ENCODE data around the gene ZG16. TPM values are rescaled to one million over a fixed set of nuclear protein-coding genes. Genes with fewer than 3 reads are reported as not detected.
"Not testable (repeated sequence)": the region's sequence is repeated elsewhere in the genome, so short reads cannot be mapped to it uniquely, and the experiment has no call there.

The ZG16 gene
- under 1 TPM in 2 of 3 donors, not detected in 1; 0.03 to 0.05 TPM for polyA plus RNA-seq (ENCODE audit: insufficient read length in 3 of 3)
- long read RNA-seq, donor 1, result 0 reads
- long read RNA-seq, donor 2, result 0 reads
- long read RNA-seq, donor 3, result 0 reads
- long read RNA-seq, donor 4, result 0 reads
- long read RNA-seq, donor 5, result 0 reads
- long read RNA-seq, donor 6, result 0 reads
- long read RNA-seq, donor 7, result 0 reads
- long read RNA-seq, donor 8, result 0 reads
- long read RNA-seq, donor 9, result 0 reads
- long read RNA-seq, donor 10, result 0 reads
- long read RNA-seq, donor 11, result 0 reads
- long read RNA-seq, donor 12, result 0 reads
- long read RNA-seq, donor 13, result 0 reads
- long read RNA-seq, donor 14, result 0 reads
- long read RNA-seq, donor 15, result 0 reads
- long read RNA-seq, donor 16, result 0 reads

- DNase-seq, result no peak
Observed at GRCh38 chr16:29777576-29778350, at the start of gene ZG16. ZG16 (plus strand) TSS chr16:29778256; CDS start chr16:29779267, 1,011 bp downstream.

GRCh38 chr16:29729116-29729521, 48.9 kb upstream of the ZG16 start:
- DNase-seq, result peak; percentile 22

GRCh38 chr16:29730649-29731048, 47.4 kb upstream of the ZG16 start:
- no peak for DNase-seq

- DNase-seq, result not testable (repeated sequence)
Observed at GRCh38 chr16:29731768-29732601, 46.1 kb upstream of the ZG16 start.

- DNase-seq, result no peak
Observed at GRCh38 chr16:29734786-29735185, 43.3 kb upstream of the ZG16 start.

- no peak for DNase-seq
Observed at GRCh38 chr16:29736112-29736511, 41.9 kb upstream of the ZG16 start.

GRCh38 chr16:29736764-29737163, 41.3 kb upstream of the ZG16 start:
- DNase-seq, result no peak

GRCh38 chr16:29737713-29738112, 40.3 kb upstream of the ZG16 start:
- DNase-seq, result no peak

- DNase-seq, result no peak
Observed at GRCh38 chr16:29738514-29738913, 39.5 kb upstream of the ZG16 start.

GRCh38 chr16:29739927-29740629, 38.0 kb upstream of the ZG16 start:
- not testable (repeated sequence) for DNase-seq

- not testable (repeated sequence) for DNase-seq
Observed at GRCh38 chr16:29740630-29741015, 37.4 kb upstream of the ZG16 start.

- DNase-seq, result no peak
Observed at GRCh38 chr16:29742683-29743275, 35.3 kb upstream of the ZG16 start.

- no peak for DNase-seq
Observed at GRCh38 chr16:29743475-29743826, 34.6 kb upstream of the ZG16 start.

- DNase-seq, result no peak
Observed at GRCh38 chr16:29743827-29744531, 34.1 kb upstream of the ZG16 start.

GRCh38 chr16:29744541-29745101, 33.4 kb upstream of the ZG16 start:
- no peak for DNase-seq

- no peak for DNase-seq
Observed at GRCh38 chr16:29745121-29745852, 32.8 kb upstream of the ZG16 start.

- no peak for DNase-seq
Observed at GRCh38 chr16:29745853-29746345, 32.2 kb upstream of the ZG16 start, which contains the start of gene C16orf54. C16orf54 (minus strand) TSS chr16:29745990; CDS start chr16:29744951, 1,039 bp downstream.

- DNase-seq, result not testable (repeated sequence)
Observed at GRCh38 chr16:29746518-29746917, 31.5 kb upstream of the ZG16 start.
